Measurements from ENCODE around the gene CABP1.

- TF ChIP-seq POLR2A (IDR thresholded peaks at IDR 0.05; ENCODE audit: low read depth, low read length) (no peak), POLR2AphosphoS5 (IDR thresholded peaks at IDR 0.05; ENCODE audit: low read depth, low read length) (no peak)
Measured at GRCh38 chr12:120649442-120650232, 9.2 kb downstream of the CABP1 start.
